Heart left ventricle (tissue), 13 donors: Measurements from ENCODE around the gene NMNAT2.

Experiments used
- POLR2A ChIP-seq, 2 donors: fragments of 450-650 bp; IDR thresholded peaks; one replicate each; pipeline ENCODE4 v1.6.1; 2017; ENCODE audit warnings: antibody characterized with exemption in 2 of 2, mild to moderate bottlenecking in 2 of 2, moderate library complexity in 2 of 2
- TF ChIP-seq, protein P1 (sequence below), 12 donors: fragments of 200-600 bp; sonication (generic) in 4 of 12; IDR thresholded peaks; one replicate each; pipeline versions ENCODE4 v1.5.0 to v1.8.0; 2018 to 2022; ENCODE audit warnings: antibody characterized with exemption in 12 of 12, mild to moderate bottlenecking in 5 of 12
- donor health status: ischemic (EF 13 %, LVEDD 7.1; RV severe dilation, severe dysfunction).
- donor health status: DM: no; HTN: yes; CAD: no.
- donor health status: DM: no; HTN: no; CAD: no.
- donor health status: ischemic (EF 25% LVEDD 6.9; RV normal size, moderate dysfunction).
- donor health status: ischemic (EF 25% LVEDD 5.7; RV mildly dilated, moderate dysfunction).
- donor health status: ischemic (EF 35%, LVEDD 5.7; RV mildly dilated, moderate dysfunction).
- donor health status: nonischemic (EF 11% LVEDD 7.7; RV severe dilation, severe dysfunction).
- donor health status: DM: yes; HTN: yes; CAD: no.
- donor health status: PGD.
- donor health status: ischemic (EF 29% LVEDD 5.4; RV normal size, mild dysfunction).
- donor health status: nonischemic (EF 23%, LVEDD 6.1; RV moderate dilation, normal function).

DNA sequence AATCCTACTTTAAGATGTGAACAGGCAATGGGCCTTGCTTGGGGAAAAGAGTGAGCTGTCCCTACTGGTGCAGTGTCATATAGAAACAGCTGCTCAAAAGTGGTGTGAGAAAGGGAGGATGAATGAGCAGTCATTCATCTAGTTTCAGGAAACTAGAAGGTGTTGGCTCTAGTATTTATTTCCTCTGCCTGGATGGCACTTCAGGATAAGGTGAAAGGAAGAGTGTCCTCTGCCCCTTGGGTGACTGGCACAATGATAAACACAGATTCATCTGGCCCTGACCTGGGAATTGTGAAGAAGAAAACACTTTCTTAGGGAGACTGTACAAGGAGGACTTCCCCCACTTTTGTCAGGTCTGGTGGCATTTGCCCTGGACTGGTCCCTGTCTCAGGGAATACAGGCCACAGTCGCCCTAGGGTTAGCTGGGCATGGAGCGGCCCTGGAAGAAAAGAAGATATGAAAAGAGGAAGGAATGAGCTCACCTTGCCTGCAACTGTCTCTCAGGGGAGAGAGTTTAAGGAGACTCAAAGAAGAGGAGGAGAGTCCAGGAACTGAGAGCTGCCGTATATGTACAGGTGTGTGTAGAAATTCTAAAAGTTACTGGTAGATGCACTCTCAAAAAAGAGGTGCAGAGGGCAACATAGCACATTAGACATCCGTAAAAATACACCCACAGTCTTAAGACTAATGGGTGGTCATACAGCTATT lies 13.8 kb upstream of the NMNAT2 start:
- TF ChIP-seq, protein P1, sequence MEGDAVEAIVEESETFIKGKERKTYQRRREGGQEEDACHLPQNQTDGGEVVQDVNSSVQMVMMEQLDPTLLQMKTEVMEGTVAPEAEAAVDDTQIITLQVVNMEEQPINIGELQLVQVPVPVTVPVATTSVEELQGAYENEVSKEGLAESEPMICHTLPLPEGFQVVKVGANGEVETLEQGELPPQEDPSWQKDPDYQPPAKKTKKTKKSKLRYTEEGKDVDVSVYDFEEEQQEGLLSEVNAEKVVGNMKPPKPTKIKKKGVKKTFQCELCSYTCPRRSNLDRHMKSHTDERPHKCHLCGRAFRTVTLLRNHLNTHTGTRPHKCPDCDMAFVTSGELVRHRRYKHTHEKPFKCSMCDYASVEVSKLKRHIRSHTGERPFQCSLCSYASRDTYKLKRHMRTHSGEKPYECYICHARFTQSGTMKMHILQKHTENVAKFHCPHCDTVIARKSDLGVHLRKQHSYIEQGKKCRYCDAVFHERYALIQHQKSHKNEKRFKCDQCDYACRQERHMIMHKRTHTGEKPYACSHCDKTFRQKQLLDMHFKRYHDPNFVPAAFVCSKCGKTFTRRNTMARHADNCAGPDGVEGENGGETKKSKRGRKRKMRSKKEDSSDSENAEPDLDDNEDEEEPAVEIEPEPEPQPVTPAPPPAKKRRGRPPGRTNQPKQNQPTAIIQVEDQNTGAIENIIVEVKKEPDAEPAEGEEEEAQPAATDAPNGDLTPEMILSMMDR (IDR thresholded peaks at IDR 0.05), result no peak
- TF ChIP-seq POLR2A (IDR thresholded peaks at IDR 0.05), result no peak
